A172 (cell line): ENCODE data around the gene STK39. TPM values are rescaled to one million over a fixed set of nuclear protein-coding genes. Genes with fewer than 3 reads are reported as not detected.

Experiments used
- DNase-seq: peaks from one replicate; pipeline ENCODE4 v3.0.0-alpha.2; 2015; ENCODE audit warnings: low spot score
- total RNA-seq: library from RNA; depleted of rRNA; stranded (reverse); fragments of >200 nt; shearing (Covaris generic); gene quantifications from 2 replicates; pipeline ENCODE4 v1.2.3, GENCODE V29; 2014; rRNA removed

STK39 gene
- total RNA-seq, 1 experiment from 2014 or later = 35.3 TPM

- DNase-seq = no peak
These were observed 314.1 kb downstream of the STK39 start for GRCh38 chr2:167933097-167933814.

DNA sequence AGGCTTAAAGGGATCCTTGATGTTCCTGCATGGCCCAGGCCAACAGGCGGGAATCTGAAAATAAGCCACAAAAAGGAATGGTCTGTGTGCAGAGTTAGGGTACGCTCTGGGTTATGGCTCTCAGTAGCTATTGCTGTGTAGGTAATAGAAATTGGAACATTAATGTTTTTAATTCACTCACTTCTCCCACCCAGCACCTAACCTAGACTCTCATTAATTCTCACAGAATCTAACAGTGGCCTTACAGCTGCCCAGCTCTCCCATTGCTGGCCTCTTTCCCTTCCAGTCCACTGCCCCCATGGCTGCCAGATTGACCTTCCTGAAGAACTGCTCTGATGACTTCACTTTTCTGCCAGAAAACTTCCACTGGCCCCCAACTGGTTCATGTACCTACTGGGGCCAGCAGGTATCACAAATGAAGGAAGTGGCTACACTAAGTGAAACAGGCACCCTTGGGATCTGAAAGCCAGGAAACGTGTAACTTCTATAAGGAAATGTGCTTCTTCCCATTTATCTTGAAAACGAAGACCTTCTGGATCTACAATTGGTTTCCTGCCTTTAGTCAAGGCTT is 315.2 kb downstream of the STK39 start:
- no peak for DNase-seq

- no peak for DNase-seq
These were observed 317.9 kb downstream of the STK39 start for GRCh38 chr2:167929484-167929883.

DNA sequence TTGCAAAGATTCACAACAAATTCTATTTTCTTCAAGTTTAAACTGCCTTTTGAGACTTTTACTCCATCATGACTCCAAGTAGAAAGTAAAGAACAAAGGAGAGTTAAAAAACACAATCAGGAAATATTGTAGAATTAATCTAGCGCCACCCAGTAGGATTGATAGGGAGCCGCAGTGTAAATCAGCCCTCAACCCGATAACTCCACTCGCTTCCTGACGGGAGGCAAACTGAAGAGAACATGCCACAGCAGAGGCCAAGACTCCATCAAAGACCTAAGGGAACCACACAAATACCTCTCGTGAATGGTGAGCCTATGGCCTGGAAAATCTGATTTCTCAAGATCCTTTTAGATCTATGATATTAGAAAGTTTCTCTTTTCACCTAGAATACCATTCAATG is 319.0 kb downstream of the STK39 start:
- DNase-seq = no peak

DNA sequence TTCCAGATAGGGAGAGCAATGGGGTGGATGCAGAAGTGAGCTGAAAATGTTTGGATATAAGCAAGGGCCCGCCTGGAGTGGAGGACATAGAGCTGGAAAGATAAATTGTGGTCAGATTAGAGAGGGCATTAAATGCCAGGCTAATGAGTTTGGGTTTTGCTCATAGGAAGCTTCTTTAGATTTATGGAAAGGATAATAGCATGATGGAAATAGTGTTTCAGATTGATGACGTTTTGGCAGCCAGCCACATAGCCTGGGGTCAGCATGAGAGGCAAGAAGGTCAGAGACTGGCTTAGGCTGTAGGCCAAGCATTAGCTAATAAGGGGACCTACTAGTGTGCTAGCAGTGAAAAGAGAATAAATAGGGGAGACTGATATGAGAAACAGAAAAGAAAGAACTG is 321.6 kb downstream of the STK39 start:
- DNase-seq = peak; percentile 40

DNA sequence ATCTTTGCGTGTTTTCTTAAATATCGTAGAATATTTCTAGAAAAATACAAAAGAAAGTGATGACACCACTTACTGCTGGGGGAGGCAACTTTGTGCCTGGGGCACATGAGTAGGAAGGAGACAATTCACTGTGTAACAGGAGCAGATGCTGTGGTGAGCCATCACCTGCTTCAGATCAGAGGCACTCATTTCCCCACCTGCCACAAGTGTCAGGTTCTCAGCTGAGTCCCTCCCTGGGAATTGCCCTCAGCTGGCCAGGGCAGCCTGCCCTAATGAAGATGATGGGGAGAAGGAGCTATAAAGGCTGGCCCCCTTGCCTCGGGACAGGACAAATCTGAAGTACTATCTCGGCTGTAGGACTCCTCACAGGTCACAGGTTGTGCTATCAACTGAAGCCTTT is 322.8 kb downstream of the STK39 start:
- DNase-seq = no peak

DNA sequence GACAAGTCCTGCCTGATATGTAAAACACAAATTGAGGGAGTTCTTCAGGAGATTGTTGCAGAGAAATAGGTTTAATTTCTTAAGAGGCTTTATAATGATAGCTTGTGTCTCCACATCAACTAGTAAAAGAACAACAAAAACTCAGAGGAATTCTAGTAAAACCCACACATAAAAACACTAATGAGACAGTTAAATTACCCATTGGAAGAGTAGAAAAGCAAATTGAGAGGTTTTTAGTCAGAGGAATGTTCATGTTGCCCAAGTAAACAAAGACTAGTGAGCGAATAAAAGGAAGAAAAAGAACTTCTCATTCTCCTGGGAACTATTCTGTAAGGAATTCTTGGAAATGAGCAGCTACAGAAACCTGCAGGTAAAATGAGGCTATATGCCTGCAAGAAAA is 330.6 kb downstream of the STK39 start:
- no peak for DNase-seq

GRCh38 chr2:167914969-167915368 is 332.4 kb downstream of the STK39 start:
- DNase-seq = no peak

GRCh38 chr2:167908786-167909185 is 338.6 kb downstream of the STK39 start:
- no peak for DNase-seq

GRCh38 chr2:167905668-167906067 is 341.7 kb downstream of the STK39 start:
- DNase-seq = no peak

Other genes with a start within 250 kb of the STK39 start
- gene CERS6, start 208.7 kb upstream of the STK39 start, total RNA-seq = 25.4 and 28.1 TPM in 2 replicates